GM12875 (cell line): ENCODE measurements around the gene SLC26A5.
"Not testable (repeated sequence)": the region's sequence is repeated elsewhere in the genome, so short reads cannot be mapped to it uniquely, and the experiment has no call there.

Experiments used
- H3K4me3 ChIP-seq: one replicate; pipeline ENCODE4 v1.5.1; 2011; ENCODE audit warnings: low read depth, low read length, control low read depth
- CTCF ChIP-seq: IDR thresholded peaks from 2 replicates; pipeline ENCODE4 v1.5.1; 2011; ENCODE audit warnings: low read depth, mild to moderate bottlenecking, control low read depth, inconsistent platforms, low read length, moderate library complexity, borderline replicate concordance; ENCODE audit not compliant: insufficient read depth

SLC26A5 gene

DNA sequence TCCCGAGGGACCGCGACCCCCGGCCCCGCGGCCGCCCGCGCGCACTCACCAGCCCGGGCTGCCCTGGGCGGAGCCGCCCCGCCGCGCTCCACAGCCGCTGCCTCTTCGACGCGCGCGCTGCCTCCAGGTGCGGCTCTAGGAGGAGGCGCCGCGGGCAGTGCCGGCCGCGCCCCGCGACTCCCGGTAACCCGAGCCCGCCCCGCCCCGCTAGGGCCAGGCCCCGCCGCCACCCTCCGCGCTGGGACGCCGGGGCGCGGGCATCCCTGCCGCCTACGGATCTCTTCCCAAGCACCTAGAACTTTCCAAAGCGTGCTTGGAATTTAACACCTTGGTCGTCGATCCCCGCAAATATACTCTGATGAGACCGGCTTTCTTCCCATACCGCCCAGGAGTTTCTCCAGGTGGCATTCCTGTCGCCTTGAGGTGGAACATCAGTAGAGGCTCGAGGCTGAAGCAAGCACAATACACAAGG lies at the start of gene SLC26A5:
Gene SLC26A5, minus strand, starts transcription at position 159 of the 472 bp plus-strand sequence. CDS start 24,693 bp downstream, outside the sequence.
- H3K4me3 ChIP-seq, result peak within 1 kb of the TSS; percentile 5
- TF ChIP-seq CTCF, result no peak

- TF ChIP-seq CTCF, result no peak
- no peak overlapping the region for H3K4me3 ChIP-seq
Measured at GRCh38 chr7:103487419-103487818, 41.4 kb upstream of the SLC26A5 start.

DNA sequence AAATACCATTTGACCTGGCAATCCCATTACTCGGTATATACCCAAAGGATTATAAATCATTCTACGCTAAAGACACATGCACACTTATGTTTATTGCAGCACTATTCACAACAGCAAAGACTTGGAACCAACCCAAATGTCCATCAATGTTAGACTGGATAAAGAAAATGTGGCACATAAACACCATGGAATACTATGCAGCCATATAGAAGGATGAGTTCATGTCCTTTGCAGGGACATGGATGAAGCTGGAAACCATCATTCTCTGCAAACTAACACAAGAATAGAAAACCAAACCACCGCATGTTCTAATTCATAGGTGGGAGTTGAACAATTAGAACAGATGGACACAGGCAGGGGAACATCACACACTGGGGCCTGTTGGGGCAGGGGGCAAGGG lies 40.9 kb upstream of the SLC26A5 start:
- not testable (repeated sequence) for H3K4me3 ChIP-seq

- no peak overlapping the region for H3K4me3 ChIP-seq
- no peak for TF ChIP-seq CTCF
Measured at GRCh38 chr7:103480771-103481170, 34.8 kb upstream of the SLC26A5 start.

- H3K4me3 ChIP-seq, result no peak overlapping the region
- TF ChIP-seq CTCF, result no peak
Measured at GRCh38 chr7:103474956-103475355, 28.9 kb upstream of the SLC26A5 start.

GRCh38 chr7:103469095-103469948 lies 23.3 kb upstream of the SLC26A5 start:
- no peak overlapping the region for H3K4me3 ChIP-seq
- TF ChIP-seq CTCF, result no peak

DNA sequence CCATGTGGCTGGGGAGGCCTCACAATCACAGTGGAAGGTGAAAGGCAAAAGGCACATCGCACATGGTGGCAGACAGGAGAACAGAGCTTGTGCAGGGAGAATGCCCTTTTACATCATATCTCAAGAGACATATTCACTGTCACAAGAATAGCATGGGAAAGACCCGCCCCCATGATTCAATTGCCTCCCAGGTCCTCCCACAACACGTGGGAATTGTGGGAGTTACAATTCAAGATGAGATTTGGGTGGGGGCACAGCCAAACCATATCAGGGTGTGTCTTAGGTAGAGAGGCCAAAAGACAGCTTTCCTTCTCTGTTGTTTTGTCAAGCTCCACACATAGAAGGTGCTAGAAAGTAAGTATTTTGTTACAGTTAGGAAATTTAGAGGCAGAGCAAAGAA lies 20.8 kb upstream of the SLC26A5 start:
- TF ChIP-seq CTCF, result no peak
- no peak overlapping the region for H3K4me3 ChIP-seq
